GM21381 (cell line): ENCODE results near the gene OR2T6.
"Not testable (repeated sequence)": the region's sequence is repeated elsewhere in the genome, so short reads cannot be mapped to it uniquely, and the experiment has no call there.

ENCODE experiments used
- ATAC-seq: cut with Tn5 transposase; IDR thresholded peaks from one replicate; pipeline ENCODE4 v1.9.1; 2021; ENCODE audit warnings: mild to moderate bottlenecking, moderate library complexity; ENCODE audit not compliant: unreplicated experiment

Gene OR2T6

GRCh38 chr1:248375446-248375845, at the start of gene OR2T6:
Gene OR2T6, plus strand, starts transcription at chr1:248375746. Its CDS starts 11,863 bp downstream, at chr1:248387609.
- ATAC-seq, result no peak

- no peak for ATAC-seq
Measured at GRCh38 chr1:248343451-248343850, 32.1 kb upstream of the OR2T6 start.

- ATAC-seq, result no peak
Measured at GRCh38 chr1:248348475-248348874, 27.1 kb upstream of the OR2T6 start, which contains the start of gene OR14C36. Gene OR14C36, plus strand, starts transcription at chr1:248348775. Its CDS starts 0 bp downstream, at chr1:248348775.

- ATAC-seq, result no peak
Measured at GRCh38 chr1:248359415-248359814, 16.1 kb upstream of the OR2T6 start.

GRCh38 chr1:248361121-248361715, 14.3 kb upstream of the OR2T6 start, which contains the start of gene OR2T4:
Gene OR2T4, plus strand, starts transcription at chr1:248361665. Its CDS starts 0 bp downstream, at chr1:248361665.
- no peak for ATAC-seq

- ATAC-seq, result no peak
Measured at GRCh38 chr1:248366609-248367008, 8.9 kb upstream of the OR2T6 start.

- peak; percentile 50 for ATAC-seq
Measured at GRCh38 chr1:248372394-248372793, 3.2 kb upstream of the OR2T6 start.

- ATAC-seq, result no peak
Measured at GRCh38 chr1:248373761-248374160, 1.8 kb upstream of the OR2T6 start.

- ATAC-seq, result no peak
Measured at GRCh38 chr1:248376916-248377315, 1.4 kb downstream of the OR2T6 start.

GRCh38 chr1:248380854-248381253, 5.3 kb downstream of the OR2T6 start:
- no peak for ATAC-seq

GRCh38 chr1:248388426-248388825, 12.9 kb downstream of the OR2T6 start:
- no peak for ATAC-seq

- ATAC-seq, result no peak
Measured at GRCh38 chr1:248393050-248393449, 17.5 kb downstream of the OR2T6 start.

- ATAC-seq, result no peak
Measured at GRCh38 chr1:248402748-248403147, 27.2 kb downstream of the OR2T6 start, which contains the start of gene OR2T1. Gene OR2T1, plus strand, starts transcription at chr1:248403048. Its CDS starts 3,100 bp downstream, at chr1:248406148.

GRCh38 chr1:248404024-248404423, 28.5 kb downstream of the OR2T6 start:
- ATAC-seq, result no peak

- ATAC-seq, result no peak
Measured at GRCh38 chr1:248406721-248407692, 31.5 kb downstream of the OR2T6 start.

GRCh38 chr1:248416226-248416625, 40.7 kb downstream of the OR2T6 start:
- no peak for ATAC-seq

- ATAC-seq, result no peak
Measured at GRCh38 chr1:248417854-248418253, 42.3 kb downstream of the OR2T6 start.

- no peak for ATAC-seq
Measured at GRCh38 chr1:248421384-248421783, 45.8 kb downstream of the OR2T6 start.

- peak; percentile 43 for ATAC-seq
Measured at GRCh38 chr1:248427526-248428191, 52.1 kb downstream of the OR2T6 start.

- ATAC-seq, result peak; percentile 88
Measured at GRCh38 chr1:248428192-248428533, 52.6 kb downstream of the OR2T6 start.

GRCh38 chr1:248431683-248432082, 56.1 kb downstream of the OR2T6 start:
- not testable (repeated sequence) for ATAC-seq
